Kasumi-1 (cell line): ENCODE measurements around the gene FANCL.
A peak's percentile ranks its signal among the peaks of the same experiment; 100 is the strongest.
"Not testable (repeated sequence)": the region's sequence is repeated elsewhere in the genome, so short reads cannot be mapped to it uniquely, and the experiment has no call there.

Experiments
- DNase-seq, 2 experiments: peaks; one replicate each; lab custom pipeline; 2025; lab: John Stamatoyannopoulos, UW

FANCL gene

DNA sequence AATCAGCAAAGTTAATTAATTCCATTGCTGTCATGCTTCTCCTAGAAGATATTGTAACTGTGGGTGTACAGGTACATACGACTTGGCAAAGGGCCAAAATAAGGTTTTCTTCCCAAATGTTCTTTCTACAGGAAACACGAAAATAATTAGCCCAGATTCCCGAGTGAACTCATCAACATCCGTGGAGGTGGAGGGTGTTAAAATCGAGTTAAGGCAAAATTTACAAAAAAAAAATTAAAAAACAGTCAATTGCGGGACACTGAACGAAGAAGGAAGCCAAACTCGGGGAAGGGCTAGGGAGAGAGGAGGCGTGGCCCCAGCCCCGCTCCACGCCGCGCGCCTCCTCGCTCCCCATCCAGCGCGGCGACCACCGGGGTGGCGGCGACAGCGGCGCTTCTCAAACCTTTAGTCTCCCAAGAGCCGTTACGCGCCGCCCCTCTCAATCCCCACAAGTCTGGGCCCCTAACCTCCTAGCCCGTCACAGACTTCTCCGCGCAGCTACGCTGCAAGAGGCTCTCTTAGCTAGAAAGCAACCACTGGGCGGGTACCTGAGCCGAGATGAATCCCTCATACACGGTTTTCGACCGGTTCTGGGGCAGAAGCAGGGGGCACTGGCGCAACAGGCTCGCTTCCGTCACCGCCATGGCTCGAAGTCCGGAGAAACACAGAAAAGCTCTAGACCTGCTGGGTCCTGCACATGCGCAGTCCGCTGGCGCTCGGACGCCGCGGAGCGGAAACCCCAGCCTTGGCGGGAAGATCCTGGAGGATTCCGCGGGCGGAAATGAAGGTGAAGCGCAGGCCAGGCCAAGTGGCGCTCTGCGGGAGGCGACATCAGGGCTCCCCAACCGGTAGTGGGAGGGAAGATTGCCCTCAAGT lies at the start of gene FANCL:
TSS of gene FANCL (minus strand) at position 656 of the 876 bp plus-strand sequence. CDS start at position 644, 12 bp downstream.
- DNase-seq: peak; percentile 55 to 80

DNA sequence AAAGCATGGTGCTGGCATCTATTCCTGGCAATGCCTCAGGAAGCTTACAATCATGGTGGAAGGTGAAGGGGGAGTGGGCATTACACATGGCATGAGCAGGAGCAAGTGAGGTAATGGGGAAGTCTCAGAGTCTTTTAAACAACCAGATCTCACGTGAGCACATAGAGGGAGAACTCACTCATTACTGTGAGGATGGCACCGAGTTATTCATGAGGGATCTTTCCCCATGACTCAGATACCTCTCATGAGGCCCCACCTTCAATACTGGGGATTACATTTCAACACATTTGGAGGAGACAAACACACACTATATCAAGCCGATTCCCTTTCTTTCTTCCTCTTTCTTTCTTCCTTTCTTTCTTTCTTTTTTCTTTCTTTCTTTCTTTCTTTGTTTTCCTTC lies 47.9 kb upstream of the FANCL start:
- DNase-seq: no peak

GRCh38 chr2:58283931-58284330 lies 42.8 kb upstream of the FANCL start:
- no peak for DNase-seq

DNA sequence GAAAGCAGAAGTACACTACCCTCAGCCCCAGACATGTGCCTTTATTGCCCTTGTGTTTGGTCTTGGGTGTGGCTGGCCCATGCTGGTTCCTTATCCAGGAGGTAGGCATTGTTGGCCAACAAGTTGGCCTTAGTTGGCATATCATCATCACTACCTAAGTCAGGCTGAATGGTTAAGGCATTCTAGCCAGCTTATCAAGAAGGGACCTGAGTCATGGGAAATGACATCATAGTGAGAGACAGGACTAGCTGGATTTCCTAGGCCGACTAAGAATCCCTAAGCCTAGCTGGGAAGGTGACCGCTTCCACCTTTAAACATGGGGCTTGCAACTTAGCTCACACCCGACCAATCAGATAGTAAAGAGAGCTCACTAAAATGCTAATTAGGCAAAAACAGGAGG lies 34.0 kb upstream of the FANCL start:
- not testable (repeated sequence) for DNase-seq

GRCh38 chr2:58271826-58272225 lies 30.7 kb upstream of the FANCL start:
- DNase-seq: no peak

DNA sequence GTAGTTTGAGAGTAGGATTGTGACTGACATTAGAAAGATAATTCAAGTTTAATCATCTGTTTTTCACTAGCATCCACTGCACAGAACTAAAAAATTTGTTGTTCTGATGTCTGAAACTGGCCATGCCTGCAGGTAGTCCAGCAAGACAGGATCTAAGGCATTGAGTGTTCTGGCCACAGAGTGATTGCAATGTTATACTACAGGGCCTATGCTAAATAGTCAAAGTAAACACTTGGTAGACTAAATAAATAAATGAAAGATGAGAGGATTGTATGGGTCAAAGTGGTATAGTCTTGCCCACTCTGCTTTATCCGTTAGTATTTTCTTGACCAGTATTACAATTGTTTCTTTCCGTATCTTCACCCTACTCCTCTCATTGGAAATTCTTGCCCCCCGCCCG lies 27.6 kb upstream of the FANCL start:
- DNase-seq: no peak

DNA sequence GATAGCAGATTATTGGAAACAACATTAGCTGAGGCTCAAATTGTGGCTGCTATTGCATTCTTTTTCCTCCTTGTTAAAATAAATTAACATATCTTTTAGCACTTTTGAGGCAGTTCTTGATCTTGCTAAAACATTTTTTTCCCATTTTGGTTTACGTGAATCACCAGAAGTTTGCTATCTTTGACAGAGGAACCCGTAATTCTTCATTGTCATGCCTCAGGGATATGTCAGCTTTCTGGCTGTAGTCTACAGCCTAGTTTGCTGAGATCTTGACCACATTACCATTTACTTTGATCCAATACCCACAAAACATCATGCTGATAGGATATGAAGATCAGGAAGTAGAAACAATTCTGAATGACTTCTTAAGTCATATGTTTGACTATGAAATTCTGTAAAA lies 25.1 kb upstream of the FANCL start:
- no peak for DNase-seq

DNA sequence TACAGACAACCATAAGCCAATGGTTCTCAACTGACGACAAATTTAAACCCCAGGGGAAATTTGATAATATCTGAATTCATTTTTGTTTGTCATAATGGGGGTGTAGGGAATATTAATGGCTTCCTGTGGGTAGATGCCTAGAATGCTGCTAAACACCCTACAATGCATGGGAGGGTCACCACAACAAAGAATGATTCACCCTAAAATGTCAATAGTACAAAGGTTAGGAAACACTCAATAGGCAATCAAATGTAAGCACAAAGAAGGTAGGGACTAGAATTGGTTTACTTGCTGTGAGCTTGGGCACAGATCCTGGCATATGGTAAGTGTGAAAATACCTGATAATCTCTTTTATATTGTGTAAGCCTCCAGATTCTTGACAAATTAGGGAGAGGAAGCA lies 20.1 kb upstream of the FANCL start:
- DNase-seq: no peak

DNA sequence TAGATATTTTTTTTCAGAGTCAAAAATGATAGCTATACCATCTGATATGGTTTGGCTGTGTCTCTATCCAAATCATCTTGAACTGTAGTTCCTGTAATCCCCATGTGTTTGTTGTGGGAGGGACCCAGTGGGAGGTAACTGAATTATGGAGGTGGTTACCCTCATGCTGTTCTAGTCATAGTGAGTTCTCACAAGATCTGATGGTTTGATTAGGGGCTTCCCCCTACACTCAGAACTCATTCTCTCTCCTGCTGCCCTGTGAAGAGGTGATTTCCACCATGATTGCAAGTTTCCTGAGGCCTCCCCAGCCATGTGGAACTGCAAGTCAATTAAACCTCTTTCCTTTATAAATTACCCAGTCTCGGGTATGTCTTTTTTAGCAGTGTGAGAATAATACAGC lies 17.3 kb upstream of the FANCL start:
- DNase-seq: not testable (repeated sequence)

- not testable (repeated sequence) for DNase-seq
Measured at GRCh38 chr2:58251331-58252201, 10.4 kb upstream of the FANCL start.

DNA sequence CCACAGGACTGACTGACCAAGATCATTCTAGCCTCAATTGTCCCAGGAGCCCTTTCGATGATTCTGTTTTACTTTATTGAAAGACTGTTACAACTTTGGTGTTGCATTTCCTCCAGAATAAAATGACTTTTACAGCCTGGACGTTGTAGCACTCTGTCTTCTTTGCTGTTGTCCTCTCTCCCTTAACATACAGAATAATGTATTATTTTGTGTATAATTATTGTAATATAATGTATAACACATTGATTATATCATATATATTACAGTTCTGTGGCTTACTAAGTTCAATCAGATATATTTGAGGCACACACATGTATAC lies 380 bp upstream of the FANCL start:
- no peak for DNase-seq

DNA sequence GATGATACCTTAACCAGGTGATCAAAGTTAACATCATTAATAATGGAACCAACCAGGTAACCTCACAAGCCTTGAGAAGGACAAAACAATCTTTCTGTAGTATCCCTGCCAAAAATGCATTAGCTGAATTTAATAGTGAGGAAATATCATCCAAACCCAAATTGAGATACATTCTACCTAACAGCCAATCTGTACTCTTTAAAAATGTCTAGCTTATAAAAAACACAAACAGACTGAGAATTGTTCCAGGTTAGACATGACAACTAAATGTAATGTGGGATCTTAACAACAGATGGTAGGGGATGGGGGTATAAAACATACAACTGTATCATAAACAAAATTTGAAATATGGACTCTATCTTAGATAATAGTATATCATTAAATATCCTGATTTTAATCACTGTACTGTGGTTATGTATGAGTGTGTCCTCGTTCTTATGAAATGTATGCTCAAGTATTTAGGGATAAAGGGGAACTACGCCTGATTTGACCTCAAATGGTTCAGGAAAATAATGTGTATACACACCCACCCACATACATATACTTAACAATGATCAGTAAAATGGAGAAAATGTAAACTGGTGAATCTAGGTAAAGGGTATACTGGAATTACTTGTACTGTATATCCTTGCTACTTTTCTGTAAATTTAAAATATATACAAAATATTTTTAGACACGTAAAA lies 1.7 kb downstream of the FANCL start:
- DNase-seq: peak in 1 of 2 experiments; percentile 17

DNA sequence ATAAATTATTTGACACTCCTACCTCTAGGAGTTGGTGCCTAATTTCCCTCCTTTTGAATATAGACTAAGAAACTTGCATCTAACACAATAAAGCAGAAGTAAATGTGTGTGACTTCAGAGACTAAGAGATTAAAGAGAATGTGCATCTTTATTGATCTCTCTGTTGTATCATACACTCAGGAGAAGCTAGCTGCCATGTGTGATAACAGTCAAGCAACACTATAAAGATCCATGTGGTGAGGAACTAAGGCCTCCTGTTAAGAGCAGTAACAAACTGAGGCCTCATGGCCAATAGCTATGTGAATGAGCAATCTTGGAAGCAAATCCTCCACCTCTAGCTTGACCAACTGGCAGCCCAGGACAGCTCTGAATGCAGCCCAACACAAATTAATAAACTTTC lies 3.4 kb downstream of the FANCL start:
- DNase-seq: peak; percentile 10 to 30

DNA sequence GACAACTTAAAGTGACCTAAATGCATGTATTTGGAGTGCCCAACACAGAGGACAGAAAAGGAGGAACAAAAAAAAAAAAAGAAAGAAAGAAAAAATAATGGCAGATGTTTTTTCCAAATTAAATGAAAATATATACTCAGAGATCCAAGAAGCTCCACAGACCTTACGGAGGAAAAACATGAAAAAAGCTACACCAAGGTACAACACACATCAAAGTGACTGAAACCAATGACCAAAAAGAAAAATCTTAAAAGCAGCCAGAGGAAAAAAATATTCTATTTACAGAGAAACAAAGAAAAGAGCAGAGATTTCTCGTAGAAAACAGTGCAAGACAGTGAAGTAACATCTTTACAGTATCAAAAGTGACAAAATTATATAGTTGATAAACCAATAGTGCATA lies 5.1 kb downstream of the FANCL start:
- no peak for DNase-seq

- no peak for DNase-seq
Measured at GRCh38 chr2:58235170-58235569, 6.0 kb downstream of the FANCL start.

DNA sequence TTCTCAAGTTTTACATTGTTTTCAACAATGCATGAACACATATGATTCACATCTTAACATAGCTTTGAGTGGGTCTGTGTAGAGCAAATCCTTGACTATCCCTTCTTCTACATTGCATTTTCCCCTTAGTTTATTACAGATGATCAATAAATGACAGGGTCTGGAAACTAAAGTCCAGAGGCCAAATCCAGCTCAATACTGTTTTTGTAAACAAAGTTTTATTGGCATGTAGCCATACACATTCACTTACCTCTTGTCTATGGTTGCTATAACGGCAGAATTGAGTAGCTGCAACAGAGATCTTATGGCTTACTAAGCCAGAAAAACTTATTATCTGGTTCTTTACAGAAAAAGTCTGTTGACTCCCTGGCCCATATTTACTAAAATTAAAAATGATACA lies 12.8 kb downstream of the FANCL start:
- DNase-seq: no peak

DNA sequence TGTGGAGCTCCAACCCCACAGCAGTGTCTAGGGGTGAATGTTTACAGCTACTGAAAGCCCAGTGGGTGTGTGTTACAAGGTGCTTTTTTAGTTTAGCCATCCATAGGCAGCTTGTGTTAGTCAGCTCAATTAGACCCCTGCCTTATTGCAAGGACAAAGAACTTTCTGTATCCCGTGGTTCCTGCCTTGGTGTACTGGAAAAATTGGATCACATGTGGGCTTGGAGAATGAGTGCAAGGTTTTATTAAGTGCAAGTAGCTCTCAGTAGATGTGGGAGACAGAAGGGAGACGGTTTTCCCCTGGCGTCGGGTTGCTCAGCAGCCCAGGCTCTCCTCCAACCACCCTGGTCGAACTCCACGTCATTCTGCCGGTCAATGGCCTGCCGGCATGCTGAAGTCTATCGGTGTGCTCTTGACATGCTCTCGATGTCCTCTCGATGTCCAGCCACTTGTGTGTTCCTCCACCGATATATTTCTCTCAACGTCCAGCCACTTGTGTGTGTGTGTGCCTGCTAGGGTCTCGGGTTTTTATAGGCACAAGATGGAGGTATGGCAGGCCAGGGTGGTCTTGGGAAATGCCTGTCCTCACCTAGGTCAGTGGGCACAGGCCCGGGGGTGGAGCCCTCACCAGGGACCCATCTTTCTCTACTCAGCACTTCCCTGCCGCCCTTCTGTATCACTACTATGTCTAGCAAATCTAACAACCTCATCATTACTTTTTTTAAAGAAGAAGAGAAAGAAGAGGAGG lies 13.8 kb downstream of the FANCL start:
- DNase-seq: no peak

DNA sequence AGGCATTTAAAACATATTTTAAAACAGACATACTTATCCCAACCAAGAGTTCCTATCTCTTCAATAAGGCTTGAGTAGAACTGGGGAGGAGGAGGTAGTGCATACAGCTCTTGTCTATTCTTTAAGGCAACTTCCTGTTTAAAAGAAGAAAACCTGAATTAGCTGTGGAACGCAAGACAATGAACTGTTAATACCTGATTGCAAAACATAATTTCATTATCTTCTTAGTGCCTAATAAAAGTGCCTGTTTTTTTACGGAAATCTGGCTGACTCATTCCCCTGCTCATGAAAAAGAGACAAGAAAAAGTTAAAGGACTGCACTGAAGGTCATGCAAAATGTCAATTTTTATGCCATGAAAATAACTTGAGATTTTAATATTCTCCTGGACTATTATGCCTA lies 19.2 kb downstream of the FANCL start:
- peak; percentile 16 to 23 for DNase-seq

DNA sequence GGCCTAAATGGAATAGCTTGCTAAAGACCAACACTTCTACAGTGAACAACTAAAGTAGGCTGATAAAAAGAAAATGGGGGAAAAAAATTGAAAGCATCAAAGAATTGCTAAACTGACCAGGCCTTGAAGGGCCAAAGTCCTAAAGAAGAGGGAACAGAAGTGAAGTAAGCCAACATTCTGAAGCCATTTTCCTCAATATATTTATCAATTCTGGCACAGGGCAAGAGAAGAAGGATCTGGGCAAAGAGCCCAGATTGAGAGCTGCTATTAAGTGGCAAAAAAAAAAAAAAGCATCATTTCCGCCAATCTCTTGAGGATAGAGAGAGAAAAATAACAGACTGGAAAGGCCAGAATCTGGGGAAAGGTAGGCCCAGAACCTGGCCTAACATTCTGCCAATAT lies 25.7 kb downstream of the FANCL start:
- no peak for DNase-seq

GRCh38 chr2:58210951-58211568 lies 30.1 kb downstream of the FANCL start:
- not testable (repeated sequence) for DNase-seq

GRCh38 chr2:58207189-58207588 lies 33.9 kb downstream of the FANCL start:
- no peak for DNase-seq
